Limb (tissue), 2 donors: ENCODE measurements around the gene DACT1.
"Not testable (repeated sequence)": the region's sequence is repeated elsewhere in the genome, so short reads cannot be mapped to it uniquely, and the experiment has no call there.

Experiments
- DNase-seq, 2 donors: peaks; one replicate each; pipeline ENCODE4 v3.0.0-alpha.2; 2016; ENCODE audit errors: extremely low spot score in 2 of 2

Gene DACT1, protein sequence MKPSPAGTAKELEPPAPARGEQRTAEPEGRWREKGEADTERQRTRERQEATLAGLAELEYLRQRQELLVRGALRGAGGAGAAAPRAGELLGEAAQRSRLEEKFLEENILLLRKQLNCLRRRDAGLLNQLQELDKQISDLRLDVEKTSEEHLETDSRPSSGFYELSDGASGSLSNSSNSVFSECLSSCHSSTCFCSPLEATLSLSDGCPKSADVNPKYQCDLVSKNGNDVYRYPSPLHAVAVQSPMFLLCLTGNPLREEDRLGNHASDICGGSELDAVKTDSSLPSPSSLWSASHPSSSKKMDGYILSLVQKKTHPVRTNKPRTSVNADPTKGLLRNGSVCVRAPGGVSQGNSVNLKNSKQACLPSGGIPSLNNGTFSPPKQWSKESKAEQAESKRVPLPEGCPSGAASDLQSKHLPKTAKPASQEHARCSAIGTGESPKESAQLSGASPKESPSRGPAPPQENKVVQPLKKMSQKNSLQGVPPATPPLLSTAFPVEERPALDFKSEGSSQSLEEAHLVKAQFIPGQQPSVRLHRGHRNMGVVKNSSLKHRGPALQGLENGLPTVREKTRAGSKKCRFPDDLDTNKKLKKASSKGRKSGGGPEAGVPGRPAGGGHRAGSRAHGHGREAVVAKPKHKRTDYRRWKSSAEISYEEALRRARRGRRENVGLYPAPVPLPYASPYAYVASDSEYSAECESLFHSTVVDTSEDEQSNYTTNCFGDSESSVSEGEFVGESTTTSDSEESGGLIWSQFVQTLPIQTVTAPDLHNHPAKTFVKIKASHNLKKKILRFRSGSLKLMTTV

DNA sequence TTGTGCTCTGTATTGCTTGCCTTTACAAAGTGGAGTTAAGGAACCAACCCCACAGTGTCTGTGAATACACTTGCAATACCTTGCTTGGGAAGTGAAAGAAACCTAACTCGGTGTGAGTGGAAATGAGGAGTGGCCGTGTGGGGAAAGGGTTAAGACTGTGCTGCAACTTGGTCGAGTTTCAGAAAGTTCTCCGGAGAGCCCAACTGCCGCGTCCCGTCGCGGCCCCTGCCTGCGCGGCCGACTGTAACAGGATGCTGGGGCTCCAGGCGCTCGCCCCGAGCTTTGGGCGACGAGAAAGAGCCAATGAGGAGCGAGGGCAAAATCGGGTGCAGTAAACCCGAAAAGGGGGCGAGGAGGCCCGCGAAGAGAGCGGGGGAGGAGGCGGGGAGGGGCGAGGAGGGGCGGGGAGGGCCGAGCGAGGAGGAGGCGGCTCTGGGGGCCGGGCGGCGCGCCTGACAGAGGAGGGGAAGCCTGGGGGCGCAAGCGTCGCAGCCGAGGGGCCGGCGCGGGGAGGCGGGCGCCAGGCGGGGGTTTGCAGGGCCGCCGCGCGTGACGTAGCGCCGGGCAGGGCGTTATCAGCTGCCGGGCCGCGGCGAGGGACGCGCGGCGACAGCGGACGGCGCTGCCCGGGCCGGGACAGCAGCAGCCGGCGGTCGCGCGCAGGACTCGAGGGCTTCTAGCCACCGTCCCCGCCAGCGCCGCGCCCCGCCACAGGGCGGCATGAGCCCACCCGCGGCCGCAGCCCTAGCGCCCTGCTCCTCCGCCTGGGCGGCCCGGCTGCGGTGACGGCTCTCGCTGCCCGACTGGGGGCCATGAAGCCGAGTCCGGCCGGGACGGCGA is at the start of gene DACT1:
TSS of gene DACT1 (plus strand) at position 572 of the 840 bp plus-strand sequence. CDS start at position 813, 241 bp downstream.
- DNase-seq = peak; percentile 90 to 94

DNA sequence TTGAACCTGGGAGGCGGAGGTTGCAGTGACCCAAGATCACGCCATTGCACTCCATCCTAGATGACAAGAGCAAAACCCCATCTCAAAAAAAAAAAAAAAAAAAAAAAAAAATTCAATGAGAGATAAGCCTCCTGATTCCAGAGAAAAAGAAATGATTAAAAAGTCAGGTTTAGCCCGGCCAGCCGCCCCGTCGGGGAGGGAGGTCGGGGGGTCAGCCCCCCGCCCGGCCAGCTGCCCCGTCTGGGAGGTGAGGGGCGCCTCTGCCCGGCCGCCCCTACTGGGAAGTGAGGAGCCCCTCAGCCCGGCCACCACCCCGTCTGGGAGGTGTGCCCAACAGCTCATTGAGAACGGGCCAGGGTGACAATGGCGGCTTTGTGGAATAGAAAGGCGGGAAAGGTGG is 49.4 kb upstream of the DACT1 start:
- DNase-seq = not testable (repeated sequence)

DNA sequence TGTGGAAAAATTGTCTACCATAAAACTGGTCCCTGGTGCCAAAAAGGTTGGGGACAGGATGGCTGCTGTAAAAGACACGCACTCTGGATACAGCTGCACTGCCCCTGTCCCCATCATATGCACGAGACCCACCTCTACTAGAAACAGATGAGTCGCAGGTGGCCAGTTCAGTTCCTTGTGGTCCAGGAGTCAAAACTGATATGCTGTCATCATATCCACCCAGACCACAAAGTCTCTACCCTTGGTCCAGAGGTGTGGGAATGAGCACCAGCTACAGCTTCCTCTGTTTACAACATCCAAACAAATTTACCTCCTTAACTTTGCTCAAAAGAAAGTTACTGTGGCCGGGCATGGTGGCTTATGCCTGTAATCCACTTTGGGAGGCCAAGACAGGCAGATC is 43.8 kb upstream of the DACT1 start:
- no peak for DNase-seq

DNA sequence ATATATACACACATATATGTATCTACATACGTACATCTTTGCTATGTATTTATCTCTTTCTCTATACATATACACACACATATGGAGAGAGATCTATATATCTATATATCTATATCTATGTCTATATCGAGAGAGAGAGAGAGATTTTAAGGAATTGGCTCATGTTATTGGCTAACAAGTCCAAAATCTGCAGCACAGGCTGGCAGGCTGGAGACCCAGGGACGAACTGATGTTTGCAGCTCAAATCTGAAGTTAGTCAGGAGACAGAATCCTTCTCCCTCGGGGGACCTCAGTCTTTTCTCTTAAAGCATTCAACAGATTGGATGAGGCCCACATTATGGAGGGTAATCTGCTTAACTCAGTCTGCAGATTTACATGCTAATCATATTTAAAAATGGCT is 40.7 kb upstream of the DACT1 start:
- DNase-seq = no peak

DNA sequence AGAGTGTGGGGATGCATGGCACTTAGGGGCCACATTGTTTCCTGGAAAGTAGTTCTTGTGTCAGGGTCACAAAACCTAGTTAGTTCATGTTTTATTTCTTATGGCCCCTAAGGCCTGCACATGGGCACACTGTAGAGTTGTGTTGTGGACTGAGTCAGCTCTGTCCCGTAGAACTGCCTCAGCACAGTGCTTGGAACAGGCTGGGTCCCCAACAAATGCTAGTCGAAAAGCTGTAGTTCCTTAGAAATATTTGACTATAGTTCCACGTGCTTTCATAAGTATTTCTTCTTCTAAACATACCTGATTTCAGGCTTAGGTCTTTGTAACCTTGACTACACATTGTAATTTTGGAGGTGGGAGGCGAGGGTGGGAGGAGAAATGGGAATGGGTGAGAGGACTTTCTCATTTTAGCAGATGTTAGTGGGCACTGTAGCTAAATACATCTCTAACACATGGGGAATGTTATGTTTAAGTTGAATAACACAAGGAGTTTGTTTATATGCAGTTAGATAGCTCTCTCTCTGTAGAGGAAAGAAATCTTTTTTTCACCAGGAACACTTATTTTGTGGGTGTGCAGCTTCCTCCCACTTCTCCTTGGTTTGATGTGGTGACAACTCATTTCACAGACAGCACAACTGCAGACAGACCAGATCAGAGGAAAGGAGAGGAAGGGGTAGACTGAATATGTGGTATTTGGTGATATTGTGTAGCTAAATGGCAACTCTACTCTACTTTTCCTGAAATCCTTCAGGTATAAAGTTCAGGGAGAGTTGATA is 39.5 kb upstream of the DACT1 start:
- DNase-seq = no peak

DNA sequence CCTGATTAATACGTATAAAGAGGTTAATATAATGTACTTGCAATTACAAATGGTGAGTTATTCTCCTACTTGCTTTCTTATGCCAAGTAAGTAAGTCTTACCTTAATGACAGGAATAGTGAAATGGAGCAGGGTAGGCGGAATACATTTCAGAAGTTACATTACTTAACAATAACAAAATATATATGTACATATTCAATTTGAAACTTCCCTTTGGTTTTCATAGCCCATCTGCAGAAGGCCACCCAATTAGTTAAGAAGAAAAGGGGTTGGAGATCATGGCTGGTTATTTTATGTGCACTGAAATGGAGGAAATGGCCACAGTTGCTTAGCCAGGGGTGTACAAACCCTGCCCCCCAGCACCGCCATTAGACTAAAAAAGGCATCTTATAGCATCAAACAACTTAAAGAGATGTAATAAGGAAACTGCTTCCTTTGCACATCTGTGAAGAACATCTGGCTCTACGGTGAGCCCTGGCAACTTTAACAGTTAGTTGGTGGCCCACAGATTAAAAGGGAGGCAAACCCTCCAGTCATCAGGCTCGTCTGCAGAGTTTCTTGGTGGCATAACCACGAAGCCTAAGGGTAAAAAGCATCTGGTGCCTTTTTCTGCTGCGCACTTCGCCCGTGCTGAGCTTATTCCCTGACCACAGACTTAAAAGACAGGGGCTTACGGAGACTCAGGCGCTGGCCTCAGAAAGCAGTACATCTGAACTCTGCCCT is 38.8 kb upstream of the DACT1 start:
- no peak for DNase-seq

DNA sequence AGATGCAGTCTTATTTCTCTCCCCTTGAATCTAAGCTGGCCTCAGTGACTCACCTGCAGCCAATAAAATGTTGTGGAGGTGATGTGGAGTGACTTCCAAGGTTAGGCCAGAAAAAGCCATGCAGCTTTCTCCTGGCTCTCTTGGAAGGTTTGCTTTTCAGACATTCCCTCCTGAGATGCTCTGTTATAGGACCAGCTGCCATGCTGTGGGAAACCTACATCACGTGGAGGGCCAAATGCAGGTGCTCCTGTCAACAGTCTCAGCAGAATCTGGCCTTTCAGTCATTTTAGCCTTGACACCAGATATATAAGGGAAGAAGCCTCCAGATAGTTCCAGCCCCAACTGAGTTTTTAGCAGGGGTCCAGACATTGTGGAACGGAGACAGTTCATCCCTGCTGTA is 38.1 kb upstream of the DACT1 start:
- DNase-seq = no peak

DNA sequence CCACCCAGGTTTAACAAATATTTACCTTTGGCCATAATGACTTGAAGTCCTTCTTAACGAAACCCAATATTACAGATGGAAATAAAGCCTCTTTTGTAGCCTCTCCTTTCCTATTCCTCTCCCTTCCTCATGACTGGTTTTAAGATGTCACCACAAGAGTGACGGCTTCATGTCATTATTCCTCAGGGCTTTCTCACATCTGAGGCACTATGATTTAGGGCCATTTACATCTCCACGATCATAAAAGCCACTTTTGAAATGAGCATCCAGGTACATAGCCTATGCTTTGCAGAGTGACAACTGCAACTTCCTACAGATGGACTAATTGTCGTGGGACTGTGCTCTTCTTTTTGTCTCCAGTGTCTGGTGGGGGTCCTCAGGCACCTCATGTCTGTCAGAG is 32.3 kb upstream of the DACT1 start:
- DNase-seq = no peak

DNA sequence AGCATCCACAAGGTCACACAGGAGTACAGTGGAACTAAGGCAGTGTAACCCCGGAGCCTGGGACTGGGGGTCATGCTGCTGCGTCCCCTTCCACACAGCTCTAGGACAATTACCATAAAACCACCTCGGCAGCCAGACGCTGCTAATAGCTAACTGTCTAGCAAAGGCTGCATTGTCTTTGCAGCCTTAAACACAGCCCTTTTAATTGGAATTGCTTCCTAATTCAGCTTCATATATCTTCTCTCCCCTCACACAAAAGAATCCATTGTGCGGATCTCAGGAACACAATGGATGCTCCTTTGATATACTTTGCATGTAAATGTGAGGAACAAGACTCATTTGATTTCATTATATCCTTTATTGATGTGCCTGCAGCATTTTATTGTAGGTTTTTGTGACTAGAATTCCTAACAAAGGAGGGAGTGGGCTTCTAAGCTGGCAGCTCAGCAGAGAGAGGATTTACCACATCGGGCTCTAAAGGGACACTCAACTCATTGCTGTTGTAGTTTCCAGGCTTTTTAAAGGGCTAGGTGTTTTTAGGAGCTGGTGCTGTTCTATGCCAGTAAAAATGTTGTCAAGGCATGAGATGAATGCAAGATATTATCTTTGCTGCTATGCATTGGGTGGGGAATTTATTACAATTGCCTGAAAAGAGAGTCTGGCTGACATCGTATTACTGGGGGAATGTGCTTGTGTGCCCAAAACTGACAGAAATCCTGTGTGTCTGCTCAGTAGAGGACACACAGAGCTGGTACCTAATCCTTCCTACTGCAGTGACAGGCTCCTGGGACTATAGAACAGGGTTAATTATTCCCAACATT is 30.4 kb upstream of the DACT1 start:
- no peak for DNase-seq

DNA sequence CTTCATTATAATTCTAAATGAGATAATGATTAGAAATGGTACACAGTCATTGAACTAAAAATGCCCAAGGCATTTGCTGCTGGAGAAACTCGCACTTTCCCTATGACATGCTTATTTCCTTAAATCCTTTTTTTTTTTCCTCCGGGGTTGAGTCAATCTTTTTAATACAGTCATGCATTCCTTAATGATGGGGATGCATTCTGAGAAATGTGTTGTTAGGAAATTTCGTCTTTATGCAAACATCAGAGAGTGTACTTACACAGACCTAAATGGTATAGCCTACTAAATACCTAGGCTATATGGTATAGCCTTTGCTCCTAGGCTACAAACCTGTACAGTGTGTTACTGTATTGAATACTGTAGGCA is 29.8 kb upstream of the DACT1 start:
- no peak for DNase-seq

DNA sequence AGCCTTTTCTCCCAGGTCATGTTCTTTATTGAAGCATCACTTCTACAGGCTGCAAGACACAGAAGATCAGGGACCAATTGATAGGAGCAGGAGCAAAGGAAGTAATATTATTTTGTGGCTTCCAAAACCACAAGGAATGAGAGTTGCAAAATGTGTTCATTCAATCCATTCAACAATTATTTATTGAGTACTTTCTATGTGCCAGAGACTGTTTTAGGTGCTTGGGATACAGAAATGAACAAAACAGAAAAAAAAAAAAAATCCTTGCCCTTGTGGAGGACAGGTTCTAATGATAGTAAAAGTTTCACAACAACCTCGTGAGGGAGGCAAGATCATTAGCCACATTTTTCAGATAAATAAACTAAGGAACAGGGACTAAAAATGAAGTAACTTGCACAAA is 20.1 kb upstream of the DACT1 start:
- no peak for DNase-seq

DNA sequence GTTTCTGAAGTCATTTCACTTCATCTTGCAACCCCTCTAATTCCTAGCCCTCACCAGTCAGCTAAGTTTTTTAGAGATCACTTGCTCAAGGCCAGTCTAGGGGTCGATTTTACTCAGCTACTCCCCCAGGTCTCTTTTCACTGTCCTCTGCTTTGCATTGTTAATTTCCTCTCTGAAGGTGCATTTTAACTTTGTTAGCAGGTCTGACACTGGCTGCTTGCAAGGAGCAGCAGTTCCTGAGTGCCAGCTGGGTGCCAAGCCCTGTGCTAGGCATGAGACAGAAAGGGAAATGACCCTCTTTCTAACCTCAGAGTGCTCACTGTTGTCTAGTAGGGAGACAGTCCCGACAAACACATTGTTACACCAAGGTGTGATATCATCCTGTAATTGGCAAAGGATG is 17.8 kb upstream of the DACT1 start:
- no peak for DNase-seq

DNA sequence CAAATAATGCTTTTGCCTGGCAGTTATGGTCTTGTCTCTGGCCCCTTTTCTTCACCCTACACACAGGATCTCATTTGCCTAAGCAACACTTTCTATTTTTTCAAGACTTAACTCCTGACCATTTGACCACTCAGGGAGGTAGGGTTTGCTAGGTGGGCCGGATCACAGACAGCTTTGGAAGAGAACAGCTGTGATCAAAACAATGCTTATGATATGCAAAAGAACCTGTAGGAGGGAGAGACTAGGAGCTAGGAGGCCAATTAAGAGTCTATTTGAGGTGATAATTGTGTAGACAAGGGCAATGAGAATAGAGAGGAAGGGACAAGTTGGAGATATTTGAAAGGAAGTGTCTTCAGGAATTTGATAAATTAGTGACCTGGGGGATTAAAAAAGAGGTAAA is 12.3 kb upstream of the DACT1 start:
- no peak for DNase-seq

DNA sequence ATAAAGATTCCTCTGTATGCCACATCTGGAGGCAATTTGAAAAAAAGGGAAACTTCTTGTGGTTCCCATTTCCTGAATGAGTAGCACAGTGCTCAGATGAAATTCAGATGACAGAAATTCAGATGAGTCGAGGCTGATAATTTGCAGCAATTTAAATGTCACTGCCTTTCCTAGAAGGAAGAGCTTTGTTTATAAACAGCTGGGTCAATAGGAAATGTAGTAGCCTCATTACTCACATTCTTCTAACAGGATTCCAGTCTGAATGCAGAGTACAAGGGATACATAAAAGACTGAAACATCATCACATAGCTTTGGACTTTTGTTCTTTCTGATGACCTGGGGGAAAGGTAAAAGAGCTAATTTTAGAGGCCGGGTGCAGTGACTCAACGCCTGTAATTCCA is 11.3 kb upstream of the DACT1 start:
- peak in 1 of 2 donors; percentile 34 for DNase-seq

DNA sequence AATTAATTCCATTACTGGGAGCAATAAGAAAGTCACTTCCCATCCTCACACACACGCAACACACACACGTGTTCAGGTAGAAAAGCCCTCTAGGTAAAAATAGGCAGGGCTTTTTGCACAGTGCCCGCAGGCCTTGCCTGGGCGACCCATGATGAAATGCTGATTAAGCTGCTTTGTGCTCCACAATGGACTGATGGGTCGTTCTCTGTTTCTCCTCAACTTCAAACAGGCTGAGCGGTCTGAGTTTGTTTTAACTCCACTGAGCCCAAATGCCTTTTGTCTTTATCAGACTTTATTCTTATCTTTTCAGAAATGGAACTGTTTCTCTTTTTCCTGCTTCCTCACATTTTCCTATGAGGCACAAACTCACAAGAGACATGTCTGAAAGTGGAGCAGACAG is 9.4 kb upstream of the DACT1 start:
- no peak for DNase-seq

DNA sequence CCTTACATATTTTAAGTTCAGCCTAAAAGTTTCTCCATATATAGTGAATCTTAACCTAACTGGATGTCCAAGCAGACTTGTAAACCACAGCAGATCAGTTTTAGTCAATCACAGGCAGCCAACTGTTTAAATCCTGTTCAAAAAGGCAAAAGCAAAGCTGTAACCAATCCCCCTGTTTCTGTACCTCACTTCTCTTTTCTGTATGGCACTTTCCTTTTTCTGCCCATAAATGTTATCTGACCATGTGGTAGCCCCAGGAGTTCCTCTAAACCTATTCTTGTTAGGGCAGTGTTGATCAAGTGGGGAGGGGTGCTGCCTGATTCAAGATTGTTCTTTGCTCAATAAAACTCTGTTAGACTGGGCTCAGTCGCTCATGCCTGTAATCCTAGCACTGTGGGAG is 8.5 kb upstream of the DACT1 start:
- DNase-seq = no peak

DNA sequence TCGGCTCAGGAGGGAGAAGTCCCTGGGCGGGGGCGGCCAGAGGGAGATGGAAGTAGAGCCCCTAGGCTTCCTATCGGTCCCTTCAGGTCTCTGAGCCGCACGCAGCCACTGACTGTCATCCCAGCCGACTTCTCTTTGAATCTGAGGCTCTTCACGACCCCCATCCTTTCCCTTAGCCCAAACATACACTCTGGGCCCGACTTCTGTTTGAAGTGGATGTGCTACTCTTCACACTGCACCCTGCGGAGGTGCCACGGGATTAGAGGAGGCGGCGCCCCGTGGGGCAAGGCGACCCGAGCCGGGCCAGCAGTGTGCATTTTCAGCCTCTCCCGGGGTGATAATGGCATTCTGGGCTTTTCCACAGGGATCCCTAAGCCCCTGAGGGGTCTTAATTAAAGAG is 6.0 kb upstream of the DACT1 start:
- DNase-seq = no peak

DNA sequence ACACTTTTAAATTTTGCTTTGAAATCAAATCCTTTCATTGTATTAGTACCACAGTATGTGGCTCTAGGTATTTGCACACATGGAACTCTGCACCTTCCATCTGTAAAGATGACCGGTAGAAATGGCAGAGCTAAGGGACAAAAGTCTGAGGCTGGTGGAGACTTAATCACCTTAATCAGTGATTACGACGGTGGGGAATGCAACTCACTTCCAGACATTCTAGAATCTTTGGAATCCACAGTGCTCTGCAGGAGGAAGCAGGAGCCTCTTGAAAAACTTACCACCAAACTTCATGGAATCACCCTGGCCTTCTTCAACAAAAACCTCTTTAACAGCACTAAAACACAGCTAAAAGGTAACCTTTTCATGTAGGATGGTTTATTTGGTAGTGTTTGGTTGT is 3.9 kb upstream of the DACT1 start:
- DNase-seq = no peak

DNA sequence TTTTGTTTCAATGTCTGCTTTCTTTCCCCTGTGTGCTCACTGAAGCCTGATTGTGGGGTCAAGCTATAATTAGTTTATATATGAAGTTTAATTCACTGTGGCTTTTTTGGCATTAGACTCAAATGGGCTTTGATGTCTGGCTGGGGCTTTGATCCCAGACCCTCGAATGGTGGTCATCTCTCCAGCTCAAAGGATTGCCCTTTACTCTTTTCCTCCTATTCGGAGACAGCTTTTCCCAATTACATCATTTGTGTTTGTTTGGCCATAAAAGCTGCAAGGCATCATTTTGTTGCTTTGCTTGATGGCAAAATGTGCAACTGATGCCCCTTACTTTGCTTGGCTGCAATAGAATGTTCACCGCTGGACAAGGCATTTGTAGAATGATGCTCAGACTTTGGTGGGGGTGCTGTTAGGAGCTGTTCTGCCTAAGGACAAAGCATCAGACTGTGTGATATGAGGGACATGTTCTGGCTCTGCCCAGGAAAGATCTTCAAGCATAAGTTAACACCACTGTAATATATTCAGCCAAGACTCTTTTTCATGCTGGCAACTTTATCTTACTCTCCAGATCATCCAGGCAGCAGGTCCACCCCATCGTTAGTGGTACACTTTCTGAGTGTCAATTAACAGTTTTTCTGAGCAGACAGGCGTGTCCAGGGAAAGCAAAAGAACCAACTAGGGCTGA is 3.2 kb upstream of the DACT1 start:
- DNase-seq = no peak
